ENCODE results near the gene FAM78A. TPM values are rescaled to one million over a fixed set of nuclear protein-coding genes. Genes with fewer than 3 reads are reported as not detected.

FAM78A gene
- total and polyA plus RNA-seq, 7 donors, result 0.60 to 11.9 (median 2.0) TPM

DNA sequence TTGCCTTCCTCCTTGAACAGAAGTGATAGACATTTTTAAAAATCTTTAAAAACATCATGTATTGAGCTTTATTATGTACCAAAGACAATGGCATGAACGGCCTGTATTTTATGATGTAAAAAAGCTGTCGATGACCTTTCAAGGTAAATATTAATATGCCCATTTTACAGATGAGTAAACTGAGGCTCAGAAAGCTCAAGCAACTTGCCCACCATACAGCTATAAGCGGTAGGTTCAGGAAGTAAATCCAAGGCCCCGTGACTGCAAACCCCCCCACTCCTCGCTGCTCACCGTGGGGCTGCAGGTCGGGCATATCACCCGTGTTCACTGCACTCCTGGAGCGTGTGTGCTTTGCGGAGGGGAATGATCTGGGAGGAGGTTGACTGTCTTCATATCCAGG is 16.6 kb upstream of the FAM78A start:
- Histone ChIP-seq H3K36me3 (peaks cover 0 to 6% (median 0%) of the 10 kb centered on the region in 4 donors), H3K9me3 (no peaks in the 10 kb centered on the region), H3K4me3 (no peak overlapping the region), H3K27me3 (no peaks in the 10 kb centered on the region), H3K27ac (no peak overlapping the region), H3K4me1 (peaks cover 0 to 29% (median 19%) of the 10 kb centered on the region in 4 donors)
- DNase-seq, result no peak
- intact Hi-C loops (cut with DNase I), result loop anchor here (5.0 kb wide), 1 partner anchor 66 kb away; no protein-coding TSS in a partner anchor
- WGBS, 2 donors, result 89 to 93% methylated on average over 10 of the region's 10 CpGs
- no peak for TF ChIP-seq POLR2AphosphoS5 (IDR thresholded peaks at IDR 0.05)
- no peak for TF ChIP-seq POLR2A (IDR thresholded peaks at IDR 0.05)
- TF ChIP-seq, protein P1, sequence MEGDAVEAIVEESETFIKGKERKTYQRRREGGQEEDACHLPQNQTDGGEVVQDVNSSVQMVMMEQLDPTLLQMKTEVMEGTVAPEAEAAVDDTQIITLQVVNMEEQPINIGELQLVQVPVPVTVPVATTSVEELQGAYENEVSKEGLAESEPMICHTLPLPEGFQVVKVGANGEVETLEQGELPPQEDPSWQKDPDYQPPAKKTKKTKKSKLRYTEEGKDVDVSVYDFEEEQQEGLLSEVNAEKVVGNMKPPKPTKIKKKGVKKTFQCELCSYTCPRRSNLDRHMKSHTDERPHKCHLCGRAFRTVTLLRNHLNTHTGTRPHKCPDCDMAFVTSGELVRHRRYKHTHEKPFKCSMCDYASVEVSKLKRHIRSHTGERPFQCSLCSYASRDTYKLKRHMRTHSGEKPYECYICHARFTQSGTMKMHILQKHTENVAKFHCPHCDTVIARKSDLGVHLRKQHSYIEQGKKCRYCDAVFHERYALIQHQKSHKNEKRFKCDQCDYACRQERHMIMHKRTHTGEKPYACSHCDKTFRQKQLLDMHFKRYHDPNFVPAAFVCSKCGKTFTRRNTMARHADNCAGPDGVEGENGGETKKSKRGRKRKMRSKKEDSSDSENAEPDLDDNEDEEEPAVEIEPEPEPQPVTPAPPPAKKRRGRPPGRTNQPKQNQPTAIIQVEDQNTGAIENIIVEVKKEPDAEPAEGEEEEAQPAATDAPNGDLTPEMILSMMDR (IDR thresholded peaks at IDR 0.05), result no peak
- TF ChIP-seq EP300 (IDR thresholded peaks at IDR 0.05), result no peak

DNA sequence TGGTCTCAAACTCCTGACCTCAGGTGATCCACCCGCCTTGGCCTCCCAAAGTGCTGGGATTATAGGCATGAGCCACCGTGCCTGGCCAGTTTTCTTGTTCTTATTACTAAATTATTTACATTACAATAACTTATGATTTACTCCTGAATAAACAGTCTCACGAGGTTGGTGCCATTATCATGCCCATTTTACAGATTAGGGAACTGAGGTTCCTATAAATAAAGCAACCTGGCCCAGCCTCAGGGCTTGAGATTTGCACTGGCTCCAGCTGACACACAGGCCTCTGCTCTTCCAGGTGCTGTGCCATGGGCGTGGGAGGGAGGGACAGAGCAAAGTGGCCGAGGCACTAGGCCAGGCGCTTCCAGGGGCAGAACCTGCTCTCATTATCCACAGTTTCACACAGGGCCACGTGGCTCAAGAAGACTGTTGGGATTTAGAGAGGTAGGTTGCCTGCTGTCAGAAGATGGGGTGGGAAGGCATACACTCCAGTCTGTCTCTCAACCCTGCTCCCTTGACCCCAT is 15.5 kb upstream of the FAM78A start:
- H3K36me3 ChIP-seq, result peaks cover 0 to 6% (median 0%) of the 10 kb centered on the region in 4 donors
- TF ChIP-seq EP300 (IDR thresholded peaks at IDR 0.05) (no peak), POLR2AphosphoS5 (IDR thresholded peaks at IDR 0.05) (no peak), POLR2A (IDR thresholded peaks at IDR 0.05) (no peak)
- TF ChIP-seq, protein P1 (IDR thresholded peaks at IDR 0.05), result no peak
- intact Hi-C loops (cut with DNase I), result loop anchor here (5.0 kb wide), 1 partner anchor 65 kb away; no protein-coding TSS in a partner anchor
- H3K27ac ChIP-seq, result no peak overlapping the region
- no peak for DNase-seq
- no peak overlapping the region for H3K4me3 ChIP-seq
- no peaks in the 10 kb centered on the region for H3K9me3 ChIP-seq
- H3K4me1 ChIP-seq, result peaks cover 0 to 24% (median 18%) of the 10 kb centered on the region in 4 donors
- H3K27me3 ChIP-seq, result no peaks in the 10 kb centered on the region
- 54 to 81% methylated on average over 7 of the region's 7 CpGs for WGBS, 2 donors

DNA sequence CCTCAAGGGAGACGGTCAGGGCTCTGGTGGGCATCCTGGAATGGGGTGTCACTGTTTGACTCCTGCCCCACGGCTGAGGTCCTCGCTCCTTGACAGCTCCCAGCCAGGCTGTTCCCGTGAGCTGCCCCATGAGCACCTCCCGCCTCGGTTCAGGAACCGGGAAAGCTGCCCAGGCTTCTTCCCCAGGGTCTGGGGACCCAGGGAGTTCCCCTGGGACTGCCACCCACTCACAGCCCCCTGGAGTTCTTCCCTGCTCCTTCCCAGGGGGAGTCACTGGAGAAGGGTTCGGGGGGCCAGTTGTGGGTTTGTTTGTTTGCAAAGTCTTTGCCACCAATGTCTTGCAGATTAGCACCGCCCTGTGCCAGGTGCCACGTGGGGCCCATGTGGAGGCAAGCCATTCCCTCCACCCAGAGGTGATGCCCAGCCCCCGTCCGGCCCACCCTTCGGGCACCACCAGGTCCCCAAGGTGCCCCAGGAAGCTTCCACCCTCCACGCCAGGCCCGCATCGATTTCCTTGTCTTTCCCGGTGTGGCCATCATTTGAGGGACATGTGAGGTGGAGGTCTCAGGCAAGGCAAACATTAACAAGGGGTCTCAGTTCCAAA is 14.6 kb upstream of the FAM78A start:
- no peaks in the 10 kb centered on the region for H3K9me3 ChIP-seq
- DNase-seq, result no peak
- TF ChIP-seq, protein P1 (IDR thresholded peaks at IDR 0.05), result no peak
- no peak for TF ChIP-seq POLR2A (IDR thresholded peaks at IDR 0.05)
- no peak for TF ChIP-seq EP300 (IDR thresholded peaks at IDR 0.05)
- TF ChIP-seq POLR2AphosphoS5 (IDR thresholded peaks at IDR 0.05), result no peak
- WGBS, 2 donors, result 76 to 87% methylated on average over 17 of the region's 17 CpGs
- H3K4me1 ChIP-seq, result peaks cover 0 to 24% (median 18%) of the 10 kb centered on the region in 4 donors
- peak overlapping the region; percentile 49 to 60 (median 54) for H3K4me3 ChIP-seq
- H3K27me3 ChIP-seq, result no peaks in the 10 kb centered on the region
- peaks cover 0 to 5% (median 0%) of the 10 kb centered on the region in 4 donors for H3K36me3 ChIP-seq
- intact Hi-C loops (cut with DNase I), result loop anchor here (5.0 kb wide), 1 partner anchor 64 kb away; no protein-coding TSS in a partner anchor
- peak overlapping the region in 1 of 4 donors; percentile 74 for H3K27ac ChIP-seq

DNA sequence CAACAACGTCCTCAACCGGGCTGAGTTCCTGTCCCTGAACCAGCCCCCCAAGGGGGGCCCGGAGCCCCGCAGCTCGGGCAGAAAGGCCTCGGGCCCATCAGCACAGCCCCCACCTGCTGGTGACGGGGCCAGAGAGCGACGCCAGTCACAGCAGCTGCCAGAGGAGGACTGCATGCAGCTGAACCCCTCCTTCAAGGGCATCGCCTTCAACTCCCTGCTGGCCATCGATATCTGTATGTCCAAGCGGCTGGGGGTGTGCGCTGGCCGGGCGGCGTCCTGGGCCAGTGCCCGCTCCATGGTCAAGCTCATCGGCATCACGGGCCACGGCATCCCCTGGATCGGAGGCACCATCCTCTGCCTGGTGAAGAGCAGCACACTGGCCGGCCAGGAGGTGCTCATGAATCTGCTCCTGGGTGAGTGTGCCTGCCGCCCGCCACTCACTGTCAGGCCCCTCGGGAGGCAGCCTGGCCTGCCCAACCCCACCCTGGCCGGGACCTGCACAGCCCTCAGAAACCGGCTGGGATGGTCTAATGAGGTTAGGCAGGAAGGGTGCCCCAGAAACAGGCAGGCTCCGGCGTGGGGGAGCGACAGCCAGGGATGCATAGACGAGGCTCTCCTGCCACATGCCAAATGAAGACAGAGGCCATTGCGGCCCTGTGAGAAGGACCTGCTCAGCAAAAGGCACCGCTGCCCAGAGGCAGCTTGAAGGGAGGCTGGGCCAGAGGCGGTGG is 13.9 kb upstream of the FAM78A start:
- H3K9me3 ChIP-seq, result no peaks in the 10 kb centered on the region
- H3K4me3 ChIP-seq, result peak overlapping the region; percentile 49 to 60 (median 54)
- TF ChIP-seq POLR2AphosphoS5 (IDR thresholded peaks at IDR 0.05) (no peak), POLR2A (IDR thresholded peaks at IDR 0.05) (no peak), EP300 (IDR thresholded peaks at IDR 0.05) (no peak)
- TF ChIP-seq, protein P1 (IDR thresholded peaks at IDR 0.05), result no peak
- DNase-seq, result no peak
- H3K4me1 ChIP-seq, result peaks cover 0 to 24% (median 18%) of the 10 kb centered on the region in 4 donors
- WGBS, 2 donors, result 82 to 83% methylated on average over 34 of the region's 34 CpGs
- H3K36me3 ChIP-seq, result no peaks in the 10 kb centered on the region
- H3K27me3 ChIP-seq, result no peaks in the 10 kb centered on the region
- intact Hi-C loops (cut with DNase I), result loop anchor here (5.0 kb wide), 1 partner anchor 63 kb away; no protein-coding TSS in a partner anchor
- H3K27ac ChIP-seq, result peak overlapping the region; percentile 69 to 77 (median 74)

Measured in sigmoid colon (tissue), 7 donors.